Hepatocyte (in vitro differentiated cells): ENCODE data around the gene DELE1. TPM values are rescaled to one million over a fixed set of nuclear protein-coding genes. Genes with fewer than 3 reads are reported as not detected.
A peak's percentile ranks its signal among the peaks of the same experiment; 100 is the strongest.

Experiments
- DNase-seq: peaks from one replicate; pipeline ENCODE4 v3.0.0-alpha.2; 2016; ENCODE audit warnings: low spot score
- H2AFZ ChIP-seq: fragments of 200-600 bp; sonication (generic); 2 replicates; pipeline ENCODE4 v1.6.0; 2016; ENCODE audit warnings: antibody characterized with exemption, mild to moderate bottlenecking
- H3K27ac ChIP-seq: fragments of 200-600 bp; sonication (generic); 2 replicates; pipeline ENCODE4 v1.5.1; 2016; ENCODE audit warnings: mild to moderate bottlenecking
- H3K27me3 ChIP-seq: fragments of 200-600 bp; sonication (generic); 2 replicates; pipeline ENCODE4 v1.6.1; 2016
- H3K36me3 ChIP-seq: fragments of 200-600 bp; sonication (generic); replicated peaks from 2 replicates; pipeline ENCODE4 v1.5.1; 2016; ENCODE audit warnings: low read depth; ENCODE audit not compliant: insufficient read depth
- H3K4me1 ChIP-seq: fragments of 200-600 bp; sonication (generic); 2 replicates; pipeline ENCODE4 v1.5.1; 2016; ENCODE audit warnings: mild to moderate bottlenecking, moderate library complexity; ENCODE audit not compliant: insufficient read depth
- H3K4me2 ChIP-seq: fragments of 200-600 bp; sonication (generic); 2 replicates; pipeline ENCODE4 v1.6.0; 2016
- H3K4me3 ChIP-seq: fragments of 200-600 bp; sonication (generic); 2 replicates; pipeline ENCODE4 v1.5.1; 2016; ENCODE audit warnings: mild to moderate bottlenecking
- H3K79me2 ChIP-seq: fragments of 200-600 bp; sonication (generic); 2 replicates; pipeline ENCODE4 v1.6.0; 2017; ENCODE audit warnings: mild to moderate bottlenecking
- H3K9me2 ChIP-seq: fragments of 200-600 bp; sonication (generic); replicated peaks from 2 replicates; pipeline ENCODE4 v1.6.0; 2017; ENCODE audit warnings: mild to moderate bottlenecking; ENCODE audit not compliant: insufficient read depth
- H3K9me3 ChIP-seq: fragments of 200-600 bp; sonication (generic); 2 replicates; pipeline ENCODE4 v1.5.1; 2016; ENCODE audit warnings: low read depth, mild to moderate bottlenecking
- H4K20me1 ChIP-seq: fragments of 200-600 bp; sonication (generic); 2 replicates; pipeline ENCODE4 v1.6.0; 2016; ENCODE audit warnings: mild to moderate bottlenecking; ENCODE audit not compliant: insufficient read depth, poor library complexity, severe bottlenecking
- EZH2 ChIP-seq: fragments of 200-600 bp; sonication (generic); IDR thresholded peaks from 2 replicates; pipeline ENCODE4 v1.6.1; 2016; ENCODE audit warnings: antibody characterized with exemption, mild to moderate bottlenecking, borderline replicate concordance
- EZH2phosphoT487 ChIP-seq: fragments of 200-600 bp; sonication (generic); IDR thresholded peaks from one replicate; pipeline ENCODE4 v1.6.1; 2018; ENCODE audit warnings: antibody characterized with exemption, mild to moderate bottlenecking, low read depth, moderate library complexity; ENCODE audit not compliant: unreplicated experiment, severe bottlenecking
- WGBS: methylation state at CpG from one replicate; pipeline ENCODE4 v1.1.6; 2016; ENCODE audit warnings: low lambda C conversion rate; ENCODE audit errors: missing lambda C conversion rate; 5-methylcytosine and 5-hydroxymethylcytosine counted together
- polyA plus RNA-seq: library from polyadenylated mRNA; unstranded; fragments of >200 nt; fragmentation: Nextera tagmentation; extraction: Ambion mirVana; gene quantifications from 2 replicates; pipeline ENCODE4 v1.2.1, GENCODE V29; 2016
- total RNA-seq: library from RNA; depleted of rRNA; stranded (reverse); fragments of >200 nt; gene quantifications from 2 replicates; pipeline ENCODE4 v1.2.3, GENCODE V29; 2014
- TF ChIP-seq, protein P1 (sequence below): fragments of 200-600 bp; sonication (generic); IDR thresholded peaks from 2 replicates; pipeline ENCODE4 v1.5.1; 2016; ENCODE audit warnings: antibody characterized with exemption, mild to moderate bottlenecking; ENCODE audit not compliant: poor library complexity

The DELE1 gene
- total and polyA plus RNA-seq, 2 experiments from 2014 or later = 32.6 to 62.0 TPM

DNA sequence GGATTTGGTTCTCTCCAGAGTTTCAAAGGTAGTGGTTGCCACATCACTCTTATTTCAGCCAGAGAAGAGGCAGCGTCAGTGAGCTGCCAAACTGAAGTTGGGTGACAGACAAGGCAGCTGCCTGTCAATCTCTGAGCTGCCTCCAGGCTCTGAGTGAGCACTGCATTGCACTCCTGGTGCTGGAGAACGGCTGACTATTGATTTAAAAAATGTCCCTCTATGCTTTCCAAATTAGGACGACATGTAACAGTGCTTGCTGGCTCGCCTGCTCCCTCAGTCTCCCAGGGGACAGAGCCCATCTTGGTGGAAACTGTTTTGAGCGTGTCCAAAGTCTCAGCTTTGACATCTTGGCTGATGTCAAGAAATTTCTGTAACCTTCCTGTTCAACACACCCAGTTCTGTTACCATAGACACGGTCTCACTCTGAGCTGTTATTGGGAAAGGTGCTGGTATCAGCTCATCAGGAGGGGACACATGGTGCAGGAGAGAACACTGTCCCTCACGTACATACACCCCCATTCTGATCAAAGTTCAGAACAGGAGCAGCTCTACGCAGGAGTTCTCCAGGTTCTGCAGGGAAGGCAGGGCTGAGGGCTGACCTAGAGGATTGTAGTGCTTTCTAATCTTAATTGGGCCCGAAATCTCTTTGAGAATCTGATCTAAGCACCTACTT lies 18.6 kb downstream of the DELE1 start:
- Histone ChIP-seq H3K27ac (peak overlapping the region; percentile 80), H3K36me3 (no peaks in the 10 kb centered on the region)

DNA sequence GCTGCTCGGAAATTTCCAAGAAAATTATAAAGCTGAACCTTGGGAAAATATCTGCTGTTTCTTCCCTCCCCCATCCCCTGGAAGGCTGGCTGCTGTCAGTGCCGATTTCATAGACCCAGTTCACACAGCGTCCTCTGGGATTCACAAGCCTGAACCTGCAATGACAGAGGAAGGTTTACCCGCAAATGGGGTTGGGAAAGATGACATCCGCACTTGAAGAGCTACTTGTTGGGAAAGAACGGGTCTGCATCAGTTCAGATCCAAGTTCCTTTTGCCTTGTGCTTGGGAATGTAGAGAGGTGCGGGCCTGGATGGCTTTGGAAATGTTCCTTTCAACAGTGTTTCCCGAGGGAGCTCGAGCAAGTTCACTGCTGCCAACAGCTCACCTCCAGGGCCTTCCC lies 20.4 kb downstream of the DELE1 start:
- 90% methylated on average over 9 of the region's 9 CpGs for WGBS
- no peak for DNase-seq
- H3K79me2 ChIP-seq = no peaks in the 10 kb centered on the region
- H3K27ac ChIP-seq = no peak overlapping the region
- H2AFZ ChIP-seq = no peak overlapping the region
- H3K4me3 ChIP-seq = no peak overlapping the region
- no peaks in the 10 kb centered on the region for H3K27me3 ChIP-seq
- H3K9me2 ChIP-seq = no peaks in the 10 kb centered on the region
- no peak for TF ChIP-seq EZH2
- no peak for TF ChIP-seq EZH2phosphoT487
- TF ChIP-seq, protein P1, sequence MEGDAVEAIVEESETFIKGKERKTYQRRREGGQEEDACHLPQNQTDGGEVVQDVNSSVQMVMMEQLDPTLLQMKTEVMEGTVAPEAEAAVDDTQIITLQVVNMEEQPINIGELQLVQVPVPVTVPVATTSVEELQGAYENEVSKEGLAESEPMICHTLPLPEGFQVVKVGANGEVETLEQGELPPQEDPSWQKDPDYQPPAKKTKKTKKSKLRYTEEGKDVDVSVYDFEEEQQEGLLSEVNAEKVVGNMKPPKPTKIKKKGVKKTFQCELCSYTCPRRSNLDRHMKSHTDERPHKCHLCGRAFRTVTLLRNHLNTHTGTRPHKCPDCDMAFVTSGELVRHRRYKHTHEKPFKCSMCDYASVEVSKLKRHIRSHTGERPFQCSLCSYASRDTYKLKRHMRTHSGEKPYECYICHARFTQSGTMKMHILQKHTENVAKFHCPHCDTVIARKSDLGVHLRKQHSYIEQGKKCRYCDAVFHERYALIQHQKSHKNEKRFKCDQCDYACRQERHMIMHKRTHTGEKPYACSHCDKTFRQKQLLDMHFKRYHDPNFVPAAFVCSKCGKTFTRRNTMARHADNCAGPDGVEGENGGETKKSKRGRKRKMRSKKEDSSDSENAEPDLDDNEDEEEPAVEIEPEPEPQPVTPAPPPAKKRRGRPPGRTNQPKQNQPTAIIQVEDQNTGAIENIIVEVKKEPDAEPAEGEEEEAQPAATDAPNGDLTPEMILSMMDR = no peak
- peaks cover 11% of the 10 kb centered on the region for H3K4me1 ChIP-seq
- no peaks in the 10 kb centered on the region for H3K9me3 ChIP-seq
- H3K36me3 ChIP-seq = no peaks in the 10 kb centered on the region
- H4K20me1 ChIP-seq = no peaks in the 10 kb centered on the region
- no peak overlapping the region for H3K4me2 ChIP-seq

More for the DNA sequence above, 18.6 kb downstream of the DELE1 start:
- H3K4me2 ChIP-seq = no peak overlapping the region
- H3K4me1 ChIP-seq = peaks cover 11% of the 10 kb centered on the region
- H2AFZ ChIP-seq = no peak overlapping the region
- TF ChIP-seq, protein P1 = no peak
- TF ChIP-seq EZH2phosphoT487 (no peak), EZH2 (no peak)
- H3K9me2 ChIP-seq = no peaks in the 10 kb centered on the region
- H3K79me2 ChIP-seq = no peaks in the 10 kb centered on the region
- 76% methylated on average over 9 of the region's 9 CpGs for WGBS
- H4K20me1 ChIP-seq = no peaks in the 10 kb centered on the region
- H3K9me3 ChIP-seq = no peaks in the 10 kb centered on the region
- peak; percentile 53 for DNase-seq
- no peak overlapping the region for H3K4me3 ChIP-seq
- no peaks in the 10 kb centered on the region for H3K27me3 ChIP-seq

DNA sequence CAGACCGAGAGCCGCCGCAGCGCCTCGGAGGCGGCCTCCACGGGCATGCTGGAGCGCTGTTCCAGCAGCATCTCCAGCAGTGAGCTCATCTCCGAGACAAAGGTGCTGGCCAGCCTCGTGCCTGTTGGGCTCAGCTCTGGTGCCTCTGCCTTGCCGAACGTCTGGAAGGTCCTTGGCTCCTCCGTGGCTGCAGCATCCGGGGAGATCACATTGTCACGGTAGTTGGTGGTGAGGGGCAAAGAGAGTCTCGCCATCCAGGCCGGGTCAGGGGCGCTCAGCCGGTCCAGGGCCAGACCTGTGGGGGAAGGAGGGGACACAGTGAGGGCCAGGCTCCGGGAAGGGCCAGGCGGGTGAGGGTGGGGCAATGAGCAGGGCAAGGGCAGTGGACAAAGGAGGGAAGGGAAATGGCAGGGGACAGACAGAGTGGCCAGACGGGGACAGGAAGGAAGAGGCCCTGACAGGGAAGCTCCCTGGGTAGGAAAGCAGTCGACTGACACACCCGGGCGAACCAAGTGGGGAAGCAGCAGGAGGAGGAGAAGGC lies 21.9 kb downstream of the DELE1 start:
- H3K27ac ChIP-seq = no peak overlapping the region
- no peaks in the 10 kb centered on the region for H3K79me2 ChIP-seq

More for the DNA sequence above, 21.9 kb downstream of the DELE1 start:
- Histone ChIP-seq H3K9me2 (no peaks in the 10 kb centered on the region), H3K4me2 (no peak overlapping the region), H3K4me3 (no peak overlapping the region), H4K20me1 (no peaks in the 10 kb centered on the region), H2AFZ (no peak overlapping the region), H3K36me3 (no peaks in the 10 kb centered on the region), H3K9me3 (no peaks in the 10 kb centered on the region), H3K27me3 (no peaks in the 10 kb centered on the region), H3K4me1 (peaks cover 11% of the 10 kb centered on the region)
- DNase-seq = no peak
- TF ChIP-seq EZH2 (no peak), EZH2phosphoT487 (no peak)
- TF ChIP-seq, protein P1 = no peak
- WGBS = 64% methylated on average over 25 of the region's 25 CpGs
